Smooth muscle cell (in vitro differentiated cells): Measurements from ENCODE around the gene ST3GAL3. TPM values are rescaled to one million over a fixed set of nuclear protein-coding genes. Genes with fewer than 3 reads are reported as not detected.

Experiments
- DNase-seq: peaks from one replicate; lab custom pipeline; 2025; ENCODE audit not compliant: unreplicated experiment; lab: John Stamatoyannopoulos, UW
- H2AFZ ChIP-seq: fragments of 200-600 bp; sonication (generic); 2 replicates; pipeline ENCODE4 v1.6.0; 2016; ENCODE audit warnings: antibody characterized with exemption, low read depth, mild to moderate bottlenecking
- H3F3A ChIP-seq: fragments of 200-600 bp; sonication (generic); 2 replicates; pipeline ENCODE4 v1.6.0; 2017; ENCODE audit warnings: antibody characterized with exemption, low read depth
- H3K27ac ChIP-seq: fragments of 200-600 bp; sonication (generic); 2 replicates; pipeline ENCODE4 v1.5.1; 2016; ENCODE audit warnings: low read depth, mild to moderate bottlenecking
- H3K27me3 ChIP-seq: fragments of 200-600 bp; sonication (generic); 2 replicates; pipeline ENCODE4 v1.6.1; 2016; ENCODE audit warnings: low read depth, mild to moderate bottlenecking
- H3K36me3 ChIP-seq: fragments of 200-600 bp; sonication (generic); 2 replicates; pipeline ENCODE4 v1.5.1; 2016; ENCODE audit warnings: low read depth
- H3K4me1 ChIP-seq: fragments of 200-600 bp; sonication (generic); 2 replicates; pipeline ENCODE4 v1.5.1; 2016; ENCODE audit warnings: low read depth
- H3K4me2 ChIP-seq: fragments of 200-600 bp; sonication (generic); 2 replicates; pipeline ENCODE4 v1.6.0; 2016; ENCODE audit warnings: mild to moderate bottlenecking
- H3K4me3 ChIP-seq: fragments of 200-600 bp; sonication (generic); 2 replicates; pipeline ENCODE4 v1.5.1; 2016; ENCODE audit warnings: mild to moderate bottlenecking
- H3K79me2 ChIP-seq: fragments of 200-600 bp; sonication (generic); 2 replicates; pipeline ENCODE4 v1.6.0; 2016; ENCODE audit warnings: low read depth, mild to moderate bottlenecking
- H3K9ac ChIP-seq: fragments of 200-600 bp; sonication (generic); 2 replicates; pipeline ENCODE4 v1.6.0; 2016; ENCODE audit warnings: low read depth
- H3K9me3 ChIP-seq: fragments of 200-600 bp; sonication (generic); replicated peaks from 2 replicates; pipeline ENCODE4 v1.5.1; 2016; ENCODE audit warnings: low read depth
- H4K20me1 ChIP-seq: fragments of 200-600 bp; sonication (generic); 2 replicates; pipeline ENCODE4 v1.6.0; 2016; ENCODE audit warnings: low read depth
- WGBS: methylation state at CpG from one replicate; pipeline ENCODE4 v1.1.7; 2016; ENCODE audit warnings: low lambda C conversion rate; 5-methylcytosine and 5-hydroxymethylcytosine counted together
- polyA plus RNA-seq: library from polyadenylated mRNA; unstranded; fragments of >200 nt; fragmentation: Nextera tagmentation; extraction: Ambion mirVana; gene quantifications from 2 replicates; pipeline ENCODE4 v1.2.1, GENCODE V29; 2016
- total RNA-seq: library from RNA; depleted of rRNA; stranded (reverse); fragments of >200 nt; gene quantifications from 2 replicates; pipeline ENCODE4 v1.2.3, GENCODE V29; 2014
- TF ChIP-seq, protein P1 (sequence below): fragments of 200-600 bp; sonication (generic); IDR thresholded peaks from 2 replicates; pipeline ENCODE4 v1.5.1; 2017; ENCODE audit warnings: borderline replicate concordance, mild to moderate bottlenecking, antibody characterized with exemption; ENCODE audit not compliant: insufficient read depth, poor library complexity, severe bottlenecking

Gene ST3GAL3
- total and polyA plus RNA-seq, 2 experiments from 2014 or later: 16.0 to 16.6 TPM

DNA sequence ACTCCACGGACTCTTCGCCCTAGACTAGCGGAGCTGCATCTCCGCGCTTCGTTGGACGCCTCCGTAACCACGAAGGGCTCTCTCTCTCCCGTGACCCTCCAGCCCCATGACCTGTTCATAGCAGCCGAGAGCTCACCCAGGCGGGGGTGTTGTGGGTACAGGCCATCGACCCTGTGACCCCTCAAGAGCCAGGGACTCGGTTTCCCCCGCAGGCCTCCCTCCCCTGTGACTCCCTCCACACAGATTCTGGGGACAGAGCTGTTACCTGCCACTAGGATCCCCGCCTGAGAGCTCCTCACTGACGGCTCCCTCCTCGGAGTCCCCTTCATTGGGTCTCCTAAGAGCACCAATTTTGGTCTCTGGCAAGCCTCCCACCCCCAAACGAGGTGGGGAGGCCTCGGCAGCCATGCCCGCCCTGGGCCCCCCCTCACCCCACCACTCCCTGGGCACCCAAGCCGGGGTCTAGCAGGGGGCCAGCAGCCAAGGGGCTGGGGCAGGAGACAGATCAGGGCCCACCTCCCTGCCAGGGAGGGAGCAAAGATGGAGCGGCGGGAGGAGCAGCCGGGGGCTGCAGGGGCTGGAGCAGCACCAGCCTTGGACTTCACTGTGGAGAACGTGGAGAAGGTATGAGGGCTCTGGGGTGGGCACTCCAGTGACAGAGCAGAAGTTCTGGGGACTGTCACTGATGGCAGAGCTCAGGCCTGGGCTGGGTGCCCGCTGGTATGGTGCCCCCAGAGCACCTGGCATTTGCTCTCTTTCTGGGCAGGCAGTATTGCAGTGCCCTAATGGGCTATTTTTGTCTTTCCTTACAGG lies 239.9 kb downstream of the ST3GAL3 start:
- WGBS: 12% methylated on average over 22 of the region's 27 CpGs
- H3K4me3 ChIP-seq: peak overlapping the region; percentile 61
- peak overlapping the region; percentile 63 for H2AFZ ChIP-seq
- DNase-seq: no peak
- H3K4me2 ChIP-seq: peak overlapping the region; percentile 99
- H3K4me1 ChIP-seq: peaks cover 8% of the 10 kb centered on the region
- H3K9ac ChIP-seq: peak overlapping the region; percentile 97
- H3K79me2 ChIP-seq: peaks cover 23% of the 10 kb centered on the region
- H3K9me3 ChIP-seq: no peaks in the 10 kb centered on the region
- H3K27me3 ChIP-seq: no peaks in the 10 kb centered on the region
- H3K27ac ChIP-seq: peak overlapping the region; percentile 87
- TF ChIP-seq, protein P1, sequence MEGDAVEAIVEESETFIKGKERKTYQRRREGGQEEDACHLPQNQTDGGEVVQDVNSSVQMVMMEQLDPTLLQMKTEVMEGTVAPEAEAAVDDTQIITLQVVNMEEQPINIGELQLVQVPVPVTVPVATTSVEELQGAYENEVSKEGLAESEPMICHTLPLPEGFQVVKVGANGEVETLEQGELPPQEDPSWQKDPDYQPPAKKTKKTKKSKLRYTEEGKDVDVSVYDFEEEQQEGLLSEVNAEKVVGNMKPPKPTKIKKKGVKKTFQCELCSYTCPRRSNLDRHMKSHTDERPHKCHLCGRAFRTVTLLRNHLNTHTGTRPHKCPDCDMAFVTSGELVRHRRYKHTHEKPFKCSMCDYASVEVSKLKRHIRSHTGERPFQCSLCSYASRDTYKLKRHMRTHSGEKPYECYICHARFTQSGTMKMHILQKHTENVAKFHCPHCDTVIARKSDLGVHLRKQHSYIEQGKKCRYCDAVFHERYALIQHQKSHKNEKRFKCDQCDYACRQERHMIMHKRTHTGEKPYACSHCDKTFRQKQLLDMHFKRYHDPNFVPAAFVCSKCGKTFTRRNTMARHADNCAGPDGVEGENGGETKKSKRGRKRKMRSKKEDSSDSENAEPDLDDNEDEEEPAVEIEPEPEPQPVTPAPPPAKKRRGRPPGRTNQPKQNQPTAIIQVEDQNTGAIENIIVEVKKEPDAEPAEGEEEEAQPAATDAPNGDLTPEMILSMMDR: no peak
- peaks cover 16% of the 10 kb centered on the region for H4K20me1 ChIP-seq
- no peaks in the 10 kb centered on the region for H3K36me3 ChIP-seq
- no peaks in the 10 kb centered on the region for H3F3A ChIP-seq

DNA sequence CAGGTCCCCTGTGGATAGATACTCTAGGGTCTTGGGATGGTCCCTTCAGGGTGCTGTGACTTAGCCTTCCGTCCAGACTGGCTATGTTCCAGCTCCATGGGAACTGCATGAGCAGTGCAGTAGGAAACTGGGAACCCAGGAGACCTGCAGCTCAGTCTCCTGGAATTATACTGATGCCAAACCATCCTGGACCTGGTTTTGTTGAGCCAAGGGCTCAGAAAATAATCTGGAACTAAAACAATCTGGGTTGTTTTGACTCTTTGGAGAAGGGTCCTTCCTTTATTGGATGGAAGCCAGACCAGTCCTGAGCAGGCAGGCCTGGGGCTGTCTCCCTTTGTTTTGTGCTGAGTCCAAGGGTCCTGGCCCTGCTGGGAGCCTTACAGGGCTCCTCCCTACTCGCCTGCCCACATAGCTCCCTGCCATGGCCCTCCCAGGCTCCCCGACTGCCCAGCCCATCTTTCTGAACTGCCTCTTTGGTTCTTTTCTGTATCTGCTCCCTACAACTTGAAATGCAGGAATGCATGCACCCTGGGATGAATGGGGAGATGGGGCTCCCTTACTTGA lies 240.6 kb downstream of the ST3GAL3 start:
- no peaks in the 10 kb centered on the region for H3K36me3 ChIP-seq
- 78% methylated on average over 3 of the region's 3 CpGs for WGBS
- no peaks in the 10 kb centered on the region for H3K9me3 ChIP-seq
- no peak overlapping the region for H2AFZ ChIP-seq
- peaks cover 23% of the 10 kb centered on the region for H3K79me2 ChIP-seq
- peak overlapping the region; percentile 61 for H3K4me3 ChIP-seq
- H3K27ac ChIP-seq: no peak overlapping the region
- no peaks in the 10 kb centered on the region for H3K27me3 ChIP-seq
- H4K20me1 ChIP-seq: peaks cover 21% of the 10 kb centered on the region
- peaks cover 8% of the 10 kb centered on the region for H3K4me1 ChIP-seq
- DNase-seq: no peak
- H3K4me2 ChIP-seq: peak overlapping the region; percentile 99
- TF ChIP-seq, protein P1: no peak
- no peaks in the 10 kb centered on the region for H3F3A ChIP-seq
- no peak overlapping the region for H3K9ac ChIP-seq

DNA sequence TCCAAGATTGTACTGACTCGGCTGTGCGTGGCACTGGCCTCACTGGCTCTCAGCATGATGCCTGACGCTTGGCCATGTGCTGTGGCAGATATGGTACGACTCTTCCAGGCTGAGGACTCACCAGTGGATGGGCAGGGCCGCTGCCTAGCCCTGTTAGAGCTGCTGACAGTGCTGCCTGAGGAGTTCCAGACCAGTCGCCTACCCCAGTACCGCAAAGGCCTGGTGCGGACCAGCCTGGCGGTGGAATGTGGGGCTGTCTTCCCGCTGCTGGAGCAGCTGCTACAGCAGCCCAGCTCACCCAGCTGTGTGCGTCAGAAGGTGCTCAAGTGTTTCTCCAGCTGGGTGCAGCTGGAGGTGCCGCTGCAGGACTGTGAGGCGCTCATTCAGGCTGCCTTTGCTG lies 242.3 kb downstream of the ST3GAL3 start:
- Histone ChIP-seq H3F3A (no peaks in the 10 kb centered on the region), H3K9me3 (no peaks in the 10 kb centered on the region), H3K27ac (no peak overlapping the region), H3K79me2 (peaks cover 23% of the 10 kb centered on the region), H4K20me1 (peaks cover 38% of the 10 kb centered on the region), H2AFZ (no peak overlapping the region), H3K4me3 (no peak overlapping the region), H3K27me3 (no peaks in the 10 kb centered on the region), H3K4me2 (no peak overlapping the region), H3K9ac (no peak overlapping the region), H3K4me1 (peaks cover 8% of the 10 kb centered on the region), H3K36me3 (no peaks in the 10 kb centered on the region)
- DNase-seq: no peak
- 85% methylated on average over 13 of the region's 13 CpGs for WGBS
- TF ChIP-seq, protein P1: no peak
